Measurements from ENCODE around the gene SERPINA5.

SERPINA5 gene

GRCh38 chr14:94558842-94559241 is 22.4 kb upstream of the SERPINA5 start:
- H3K9me3 ChIP-seq (ENCODE audit: insufficient read depth, low read depth, low read length), result no peaks in the 10 kb centered on the region
- H3K4me3 ChIP-seq (ENCODE audit: low read length), result no peak overlapping the region
- H3K27ac ChIP-seq (ENCODE audit: low read length), result no peak overlapping the region
- no peak overlapping the region for H3K9ac ChIP-seq (ENCODE audit: low read depth, low read length)
- no peaks in the 10 kb centered on the region for H3K36me3 ChIP-seq (ENCODE audit: insufficient read depth, low read depth, low read length)
- H3K27me3 ChIP-seq (ENCODE audit: insufficient read depth, low read length), result no peaks in the 10 kb centered on the region
- no peaks in the 10 kb centered on the region for H3K4me1 ChIP-seq (ENCODE audit: insufficient read depth, low read length)

GRCh38 chr14:94559638-94560290 is 21.5 kb upstream of the SERPINA5 start:
- no peaks in the 10 kb centered on the region for H3K9me3 ChIP-seq (ENCODE audit: insufficient read depth, low read depth, low read length)
- H3K36me3 ChIP-seq (ENCODE audit: insufficient read depth, low read depth, low read length), result no peaks in the 10 kb centered on the region

GRCh38 chr14:94560291-94560665 is 20.9 kb upstream of the SERPINA5 start:
- H3K27me3 ChIP-seq (ENCODE audit: insufficient read depth, low read length), result no peaks in the 10 kb centered on the region
- H3K9ac ChIP-seq (ENCODE audit: low read depth, low read length), result no peak overlapping the region
- H3K9me3 ChIP-seq (ENCODE audit: insufficient read depth, low read depth, low read length), result no peaks in the 10 kb centered on the region
- H3K4me3 ChIP-seq (ENCODE audit: low read length), result no peak overlapping the region
- no peaks in the 10 kb centered on the region for H3K4me1 ChIP-seq (ENCODE audit: insufficient read depth, low read length)
- no peak overlapping the region for H3K27ac ChIP-seq (ENCODE audit: low read length)
- H3K36me3 ChIP-seq (ENCODE audit: insufficient read depth, low read depth, low read length), result no peaks in the 10 kb centered on the region

More at GRCh38 chr14:94559638-94560290, 21.5 kb upstream of the SERPINA5 start:
- Histone ChIP-seq H3K27ac (ENCODE audit: low read length) (no peak overlapping the region), H3K9ac (ENCODE audit: low read depth, low read length) (no peak overlapping the region), H3K4me1 (ENCODE audit: insufficient read depth, low read length) (no peaks in the 10 kb centered on the region), H3K4me3 (ENCODE audit: low read length) (no peak overlapping the region), H3K27me3 (ENCODE audit: insufficient read depth, low read length) (no peaks in the 10 kb centered on the region)

- no peaks in the 10 kb centered on the region for H3K9me3 ChIP-seq (ENCODE audit: insufficient read depth, low read depth, low read length)
- no peaks in the 10 kb centered on the region for H3K27me3 ChIP-seq (ENCODE audit: insufficient read depth, low read length)
- no peak within 1 kb of the TSS for H3K4me3 ChIP-seq (ENCODE audit: low read length)
- H3K27ac ChIP-seq (ENCODE audit: low read length), result no peak within 1 kb of the TSS
- H3K4me1 ChIP-seq (ENCODE audit: insufficient read depth, low read length), result no peaks in the 10 kb centered on the region
- H3K9ac ChIP-seq (ENCODE audit: low read depth, low read length), result no peak within 1 kb of the TSS
- no peaks in the 10 kb centered on the region for H3K36me3 ChIP-seq (ENCODE audit: insufficient read depth, low read depth, low read length)
Observed at GRCh38 chr14:94560751-94561655, 20.2 kb upstream of the SERPINA5 start, which contains the start of gene SERPINA4. Gene SERPINA4 (plus strand): TSS chr14:94561442. CDS start chr14:94563483, 2,041 bp downstream.

- Histone ChIP-seq H3K4me1 (ENCODE audit: insufficient read depth, low read length) (no peaks in the 10 kb centered on the region), H3K9me3 (ENCODE audit: insufficient read depth, low read depth, low read length) (no peaks in the 10 kb centered on the region), H3K9ac (ENCODE audit: low read depth, low read length) (no peak overlapping the region), H3K36me3 (ENCODE audit: insufficient read depth, low read depth, low read length) (no peaks in the 10 kb centered on the region), H3K27ac (ENCODE audit: low read length) (no peak overlapping the region), H3K4me3 (ENCODE audit: low read length) (no peak overlapping the region), H3K27me3 (ENCODE audit: insufficient read depth, low read length) (no peaks in the 10 kb centered on the region)
Observed at GRCh38 chr14:94561656-94562010, 19.6 kb upstream of the SERPINA5 start.

- no peak overlapping the region for H3K4me3 ChIP-seq (ENCODE audit: low read length)
- H3K27ac ChIP-seq (ENCODE audit: low read length), result no peak overlapping the region
- no peaks in the 10 kb centered on the region for H3K36me3 ChIP-seq (ENCODE audit: insufficient read depth, low read depth, low read length)
- H3K4me1 ChIP-seq (ENCODE audit: insufficient read depth, low read length), result no peaks in the 10 kb centered on the region
- no peaks in the 10 kb centered on the region for H3K27me3 ChIP-seq (ENCODE audit: insufficient read depth, low read length)
- H3K9me3 ChIP-seq (ENCODE audit: insufficient read depth, low read depth, low read length), result no peaks in the 10 kb centered on the region
- H3K9ac ChIP-seq (ENCODE audit: low read depth, low read length), result no peak overlapping the region
Observed at GRCh38 chr14:94562022-94562421, 19.2 kb upstream of the SERPINA5 start.

GRCh38 chr14:94562941-94563883 is 18.0 kb upstream of the SERPINA5 start:
- H3K27ac ChIP-seq (ENCODE audit: low read length), result no peak overlapping the region
- no peaks in the 10 kb centered on the region for H3K36me3 ChIP-seq (ENCODE audit: insufficient read depth, low read depth, low read length)
- H3K4me3 ChIP-seq (ENCODE audit: low read length), result no peak overlapping the region
- H3K27me3 ChIP-seq (ENCODE audit: insufficient read depth, low read length), result no peaks in the 10 kb centered on the region
- no peak overlapping the region for H3K9ac ChIP-seq (ENCODE audit: low read depth, low read length)
- no peaks in the 10 kb centered on the region for H3K4me1 ChIP-seq (ENCODE audit: insufficient read depth, low read length)
- no peaks in the 10 kb centered on the region for H3K9me3 ChIP-seq (ENCODE audit: insufficient read depth, low read depth, low read length)

- Histone ChIP-seq H3K27ac (ENCODE audit: low read length) (no peak overlapping the region), H3K4me3 (ENCODE audit: low read length) (no peak overlapping the region), H3K4me1 (ENCODE audit: insufficient read depth, low read length) (no peaks in the 10 kb centered on the region), H3K9ac (ENCODE audit: low read depth, low read length) (no peak overlapping the region), H3K27me3 (ENCODE audit: insufficient read depth, low read length) (no peaks in the 10 kb centered on the region), H3K9me3 (ENCODE audit: insufficient read depth, low read depth, low read length) (no peaks in the 10 kb centered on the region), H3K36me3 (ENCODE audit: insufficient read depth, low read depth, low read length) (no peaks in the 10 kb centered on the region)
Observed at GRCh38 chr14:94564381-94564780, 16.8 kb upstream of the SERPINA5 start.

- H3K4me1 ChIP-seq (ENCODE audit: insufficient read depth, low read length), result no peaks in the 10 kb centered on the region
- no peak overlapping the region for H3K4me3 ChIP-seq (ENCODE audit: low read length)
- no peak overlapping the region for H3K9ac ChIP-seq (ENCODE audit: low read depth, low read length)
- no peaks in the 10 kb centered on the region for H3K9me3 ChIP-seq (ENCODE audit: insufficient read depth, low read depth, low read length)
- H3K27ac ChIP-seq (ENCODE audit: low read length), result no peak overlapping the region
- no peaks in the 10 kb centered on the region for H3K27me3 ChIP-seq (ENCODE audit: insufficient read depth, low read length)
- H3K36me3 ChIP-seq (ENCODE audit: insufficient read depth, low read depth, low read length), result no peaks in the 10 kb centered on the region
Observed at GRCh38 chr14:94568186-94568585, 13.0 kb upstream of the SERPINA5 start.

GRCh38 chr14:94569381-94570001 is 11.7 kb upstream of the SERPINA5 start:
- Histone ChIP-seq H3K9me3 (ENCODE audit: insufficient read depth, low read depth, low read length) (no peaks in the 10 kb centered on the region), H3K4me1 (ENCODE audit: insufficient read depth, low read length) (no peaks in the 10 kb centered on the region), H3K9ac (ENCODE audit: low read depth, low read length) (no peak overlapping the region), H3K27ac (ENCODE audit: low read length) (no peak overlapping the region), H3K36me3 (ENCODE audit: insufficient read depth, low read depth, low read length) (no peaks in the 10 kb centered on the region), H3K27me3 (ENCODE audit: insufficient read depth, low read length) (no peaks in the 10 kb centered on the region), H3K4me3 (ENCODE audit: low read length) (no peak overlapping the region)

- H3K9ac ChIP-seq (ENCODE audit: low read depth, low read length), result no peak overlapping the region
- H3K4me3 ChIP-seq (ENCODE audit: low read length), result no peak overlapping the region
Observed at GRCh38 chr14:94570002-94570400, 11.2 kb upstream of the SERPINA5 start.

More at GRCh38 chr14:94570002-94570400, 11.2 kb upstream of the SERPINA5 start:
- no peaks in the 10 kb centered on the region for H3K27me3 ChIP-seq (ENCODE audit: insufficient read depth, low read length)
- no peaks in the 10 kb centered on the region for H3K4me1 ChIP-seq (ENCODE audit: insufficient read depth, low read length)
- H3K36me3 ChIP-seq (ENCODE audit: insufficient read depth, low read depth, low read length), result no peaks in the 10 kb centered on the region
- H3K27ac ChIP-seq (ENCODE audit: low read length), result no peak overlapping the region
- no peaks in the 10 kb centered on the region for H3K9me3 ChIP-seq (ENCODE audit: insufficient read depth, low read depth, low read length)
